ENCODE results near the gene ARMC9. TPM values are rescaled to one million over a fixed set of nuclear protein-coding genes. Genes with fewer than 3 reads are reported as not detected.
A peak's percentile ranks its signal among the peaks of the same experiment; 100 is the strongest.
"Not testable (repeated sequence)": the region's sequence is repeated elsewhere in the genome, so short reads cannot be mapped to it uniquely, and the experiment has no call there.

ARMC9 gene
- total and polyA plus RNA-seq, 9 donors = 16.7 to 33.5 (median 29.3) TPM

DNA sequence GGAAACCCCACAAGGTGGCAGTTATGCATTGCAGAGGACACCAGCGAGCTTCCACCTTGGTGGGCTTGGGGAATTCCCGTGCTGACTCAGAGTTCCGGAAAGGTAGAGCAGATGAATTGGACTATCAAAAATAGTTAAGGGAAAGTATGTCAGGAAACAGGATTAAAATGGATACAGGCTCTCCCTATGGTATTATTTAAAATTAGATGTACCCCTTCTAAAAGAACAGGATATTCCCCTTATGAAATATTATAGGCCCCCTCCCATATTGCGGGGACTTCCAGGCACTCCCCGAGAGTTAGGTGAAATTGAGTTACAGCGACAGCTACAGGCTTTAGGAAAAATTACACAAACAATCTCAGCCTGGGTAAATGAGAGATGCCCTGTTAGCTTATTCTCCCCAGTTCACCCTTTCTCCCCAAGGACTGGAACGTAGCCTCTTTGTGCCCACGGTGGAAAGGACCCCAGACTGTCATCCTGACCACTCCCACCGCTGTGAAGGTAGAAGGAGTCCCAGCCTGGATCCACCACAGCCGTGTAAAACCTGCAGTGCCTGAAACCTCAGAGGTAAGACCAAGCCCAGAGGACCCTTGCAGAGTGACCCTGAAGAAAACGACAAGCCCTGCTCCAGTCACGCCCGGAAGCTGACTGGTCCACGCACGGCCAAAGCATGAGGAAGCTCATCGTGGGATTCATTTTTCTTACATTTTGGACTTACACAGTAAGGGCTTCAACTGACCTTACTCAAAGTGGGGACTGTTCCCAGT is 207.4 kb downstream of the ARMC9 start:
- TF ChIP-seq, protein P1, sequence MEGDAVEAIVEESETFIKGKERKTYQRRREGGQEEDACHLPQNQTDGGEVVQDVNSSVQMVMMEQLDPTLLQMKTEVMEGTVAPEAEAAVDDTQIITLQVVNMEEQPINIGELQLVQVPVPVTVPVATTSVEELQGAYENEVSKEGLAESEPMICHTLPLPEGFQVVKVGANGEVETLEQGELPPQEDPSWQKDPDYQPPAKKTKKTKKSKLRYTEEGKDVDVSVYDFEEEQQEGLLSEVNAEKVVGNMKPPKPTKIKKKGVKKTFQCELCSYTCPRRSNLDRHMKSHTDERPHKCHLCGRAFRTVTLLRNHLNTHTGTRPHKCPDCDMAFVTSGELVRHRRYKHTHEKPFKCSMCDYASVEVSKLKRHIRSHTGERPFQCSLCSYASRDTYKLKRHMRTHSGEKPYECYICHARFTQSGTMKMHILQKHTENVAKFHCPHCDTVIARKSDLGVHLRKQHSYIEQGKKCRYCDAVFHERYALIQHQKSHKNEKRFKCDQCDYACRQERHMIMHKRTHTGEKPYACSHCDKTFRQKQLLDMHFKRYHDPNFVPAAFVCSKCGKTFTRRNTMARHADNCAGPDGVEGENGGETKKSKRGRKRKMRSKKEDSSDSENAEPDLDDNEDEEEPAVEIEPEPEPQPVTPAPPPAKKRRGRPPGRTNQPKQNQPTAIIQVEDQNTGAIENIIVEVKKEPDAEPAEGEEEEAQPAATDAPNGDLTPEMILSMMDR (IDR thresholded peaks at IDR 0.05) = peak; percentile 40 to 61 (median 42)
- H3K9me3 ChIP-seq; H3K36me3 ChIP-seq; H3K27me3 ChIP-seq; intact Hi-C loops (cut with DNase I); H3K4me3 ChIP-seq: not testable (repeated sequence)
- peak overlapping the region in 1 of 2 donors; percentile 79 for H3K27ac ChIP-seq
- DNase-seq = peak in 1 of 5 donors; percentile 48
- WGBS, 3 donors = 14 to 31% (median 22%) methylated on average over 16 of the region's 16 CpGs
- peaks cover 10% of the 10 kb centered on the region for H3K4me1 ChIP-seq (ENCODE audit: insufficient read depth)

DNA sequence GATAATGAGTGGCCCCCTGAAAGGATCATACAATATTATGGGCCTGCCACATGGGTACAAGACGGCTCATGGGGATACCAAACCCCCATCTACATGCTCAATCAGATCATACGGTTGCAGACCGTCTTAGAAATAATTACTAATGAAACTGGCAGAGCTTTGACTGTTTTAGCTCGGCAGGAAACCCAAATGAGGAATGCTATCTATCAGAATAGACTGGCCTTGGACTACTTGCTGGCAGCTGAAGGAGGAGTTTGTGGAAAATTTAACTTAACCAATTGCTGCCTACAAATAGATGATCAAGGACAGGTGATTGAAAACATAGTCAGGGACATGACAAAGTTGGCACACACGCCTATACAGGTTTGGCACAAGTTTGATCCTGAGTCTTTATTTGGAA is 209.3 kb downstream of the ARMC9 start:
- DNase-seq; intact Hi-C loops (cut with DNase I); H3K9me3 ChIP-seq; H3K36me3 ChIP-seq; H3K4me3 ChIP-seq; H3K27me3 ChIP-seq: not testable (repeated sequence)
- peak overlapping the region in 1 of 2 donors; percentile 79 for H3K27ac ChIP-seq
- WGBS, 3 donors = 7 to 31% (median 29%) methylated on average over 5 of the region's 5 CpGs
- peaks cover 12% of the 10 kb centered on the region for H3K4me1 ChIP-seq (ENCODE audit: insufficient read depth)

DNA sequence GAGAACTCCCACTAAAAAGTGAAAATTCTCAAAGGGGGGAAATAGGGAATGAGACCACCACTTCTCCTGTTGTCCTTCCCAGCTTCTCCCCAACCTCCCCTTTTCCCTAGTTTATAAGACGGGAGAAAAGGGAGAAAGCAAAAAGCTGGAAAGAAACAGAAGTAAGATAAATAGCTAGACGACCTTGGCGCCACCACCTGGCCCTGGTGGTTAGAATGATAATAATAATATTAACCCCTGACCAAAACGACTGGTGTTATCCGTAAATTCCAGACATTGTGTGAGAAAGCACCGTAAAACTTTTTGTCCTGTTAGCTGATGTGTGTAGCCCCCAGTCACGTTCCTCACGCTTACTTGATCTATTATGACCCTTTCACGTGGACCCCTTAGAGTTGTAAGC is 209.9 kb downstream of the ARMC9 start:
- peaks cover 12% of the 10 kb centered on the region for H3K4me1 ChIP-seq (ENCODE audit: insufficient read depth)
- H3K27ac ChIP-seq = peak overlapping the region in 1 of 2 donors; percentile 79
- H3K36me3 ChIP-seq; H3K9me3 ChIP-seq; intact Hi-C loops (cut with DNase I); DNase-seq; H3K27me3 ChIP-seq; H3K4me3 ChIP-seq: not testable (repeated sequence)
- 17 to 46% (median 25%) methylated on average over 9 of the region's 9 CpGs for WGBS, 3 donors
- TF ChIP-seq, protein P1 (IDR thresholded peaks at IDR 0.05) = peak in 1 of 3 donors; percentile 31

DNA sequence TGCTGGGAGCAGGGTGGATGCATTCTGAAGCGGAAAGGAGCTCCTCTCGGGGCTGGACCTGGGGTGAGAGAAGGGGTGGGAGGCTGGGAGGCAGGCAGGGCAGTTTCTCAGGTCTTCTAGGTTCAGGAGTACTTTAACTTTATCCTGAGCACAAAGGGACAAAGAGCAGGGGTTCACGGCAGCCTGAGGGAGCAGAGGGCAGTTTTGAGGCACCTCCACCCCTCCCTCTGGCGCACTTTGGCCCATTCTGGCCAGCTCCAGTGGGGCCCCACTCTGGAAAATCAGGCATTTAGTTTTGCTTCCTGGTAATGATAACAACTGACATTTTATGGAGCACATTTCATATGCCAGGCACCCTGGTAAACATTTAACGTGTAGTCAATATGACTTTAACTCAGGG is 211.3 kb downstream of the ARMC9 start:
- DNase-seq = no peak
- Histone ChIP-seq H3K36me3 (no peaks in the 10 kb centered on the region), H3K27ac (no peak overlapping the region), H3K4me1 (ENCODE audit: insufficient read depth) (peaks cover 8% of the 10 kb centered on the region), H3K4me3 (no peak overlapping the region), H3K9me3 (no peaks in the 10 kb centered on the region), H3K27me3 (no peaks in the 10 kb centered on the region)
- TF ChIP-seq, protein P1 (IDR thresholded peaks at IDR 0.05) = no peak
- TF ChIP-seq EP300 (IDR thresholded peaks at IDR 0.05) = no peak
- TF ChIP-seq POLR2A (IDR thresholded peaks at IDR 0.05) = no peak
- intact Hi-C loops (cut with DNase I) = loop anchor here (5.0 to 10.0 kb wide), 7 partner anchors 112 to 307 kb away; no protein-coding TSS in a partner anchor
- WGBS, 3 donors = 93 to 97% (median 95%) methylated on average over 5 of the region's 5 CpGs

DNA sequence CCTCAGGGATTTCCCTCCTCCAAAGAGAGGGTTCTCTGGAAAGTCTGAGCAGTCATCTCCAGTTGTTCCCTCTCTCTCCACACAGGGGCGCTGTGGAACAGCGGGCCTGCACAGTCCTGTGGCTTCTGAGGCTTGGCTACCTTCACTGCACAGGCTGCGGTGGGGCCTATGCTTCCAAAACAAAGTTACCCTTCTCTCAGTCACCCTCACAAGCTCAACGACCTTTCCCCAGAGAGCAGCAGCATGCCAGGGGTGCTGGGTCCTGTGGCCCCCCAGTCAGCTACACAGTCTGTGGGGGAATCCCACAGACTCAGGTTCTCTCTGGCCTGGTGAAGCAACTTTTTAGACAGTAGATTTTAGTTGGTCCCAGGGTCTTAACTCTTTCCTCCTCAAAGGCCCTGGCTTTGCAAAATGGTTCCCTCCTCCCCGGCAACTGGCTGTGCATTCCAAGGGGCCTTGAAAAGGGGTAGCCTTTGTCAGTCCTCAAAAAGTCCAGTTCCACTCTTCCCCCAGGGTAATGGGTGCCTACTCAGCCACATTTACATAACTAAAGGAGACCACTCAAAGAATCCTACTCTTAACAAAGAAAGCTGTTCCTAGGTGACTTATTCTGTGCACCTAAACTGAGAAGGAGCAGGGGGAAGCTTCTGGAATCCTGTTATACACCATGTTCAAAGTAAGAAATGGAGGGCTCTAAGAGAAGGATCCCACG is 212.0 kb downstream of the ARMC9 start:
- Histone ChIP-seq H3K27ac (no peak overlapping the region), H3K36me3 (no peaks in the 10 kb centered on the region), H3K4me1 (ENCODE audit: insufficient read depth) (peaks cover 5% of the 10 kb centered on the region), H3K9me3 (no peaks in the 10 kb centered on the region), H3K27me3 (no peaks in the 10 kb centered on the region), H3K4me3 (no peak overlapping the region)
- intact Hi-C loops (cut with DNase I) = loop anchor here (5.0 to 10.0 kb wide), 7 partner anchors 113 to 308 kb away; no protein-coding TSS in a partner anchor
- WGBS, 3 donors = 85 to 86% (median 86%) methylated on average over 6 of the region's 6 CpGs
- DNase-seq = peak in 1 of 5 donors; percentile 44
- no peak for TF ChIP-seq POLR2A (IDR thresholded peaks at IDR 0.05)
- TF ChIP-seq, protein P1 (IDR thresholded peaks at IDR 0.05) = peak in 1 of 3 donors; percentile 35

All from ovary (tissue), 9 donors.